AG08396 (cell line): Measurements from ENCODE around the gene LDHB.
"Not testable (repeated sequence)": the region's sequence is repeated elsewhere in the genome, so short reads cannot be mapped to it uniquely, and the experiment has no call there.

Source experiments
- DNase-seq: peaks from one replicate; pipeline ENCODE4 v3.0.0; 2012; ENCODE audit warnings: low spot score, mixed read lengths

LDHB gene

DNA sequence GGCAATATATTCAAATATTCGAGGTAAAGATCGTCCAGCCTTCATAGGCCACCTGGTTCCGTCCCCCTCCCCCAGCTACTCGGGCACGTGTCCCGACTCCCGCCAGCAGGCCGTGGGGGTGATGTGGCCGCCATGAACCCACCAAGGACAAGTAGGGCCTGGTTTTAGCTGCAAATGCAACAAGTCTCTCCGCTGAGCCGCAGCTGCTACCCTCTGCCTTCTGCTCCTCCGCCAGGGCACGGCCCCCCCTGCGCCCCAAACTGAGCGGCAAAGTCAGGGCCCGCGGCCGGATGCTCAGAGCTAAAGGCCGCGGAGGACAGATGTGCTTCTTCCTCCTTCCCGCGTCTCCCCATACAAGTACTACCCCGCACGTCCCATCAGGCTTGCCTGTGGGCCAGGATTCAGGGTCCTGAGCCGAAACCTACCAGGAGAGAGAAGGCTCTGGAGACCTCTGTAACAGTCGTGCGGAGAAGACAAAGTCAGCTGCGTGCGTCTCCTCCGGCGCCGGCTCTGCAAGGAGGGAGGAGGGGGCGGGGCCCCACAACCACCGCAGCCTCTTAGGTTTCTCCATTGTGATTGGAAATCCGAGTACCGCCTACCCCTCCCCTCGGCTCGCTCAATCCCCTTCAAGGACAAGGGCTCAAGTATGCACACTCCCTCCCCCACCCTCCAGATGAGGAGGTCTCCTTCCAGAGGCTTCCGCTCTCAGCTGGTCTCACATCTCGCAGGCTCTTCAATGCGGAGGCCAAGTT, at the start of gene LDHB:
Gene LDHB, minus strand, starts transcription at position 517 of the 752 bp plus-strand sequence. CDS start 3,171 bp downstream, outside the sequence.
- DNase-seq, result peak; percentile 89

- DNase-seq, result no peak
Observed at GRCh38 chr12:21704847-21705246, 47.2 kb upstream of the LDHB start.

DNA sequence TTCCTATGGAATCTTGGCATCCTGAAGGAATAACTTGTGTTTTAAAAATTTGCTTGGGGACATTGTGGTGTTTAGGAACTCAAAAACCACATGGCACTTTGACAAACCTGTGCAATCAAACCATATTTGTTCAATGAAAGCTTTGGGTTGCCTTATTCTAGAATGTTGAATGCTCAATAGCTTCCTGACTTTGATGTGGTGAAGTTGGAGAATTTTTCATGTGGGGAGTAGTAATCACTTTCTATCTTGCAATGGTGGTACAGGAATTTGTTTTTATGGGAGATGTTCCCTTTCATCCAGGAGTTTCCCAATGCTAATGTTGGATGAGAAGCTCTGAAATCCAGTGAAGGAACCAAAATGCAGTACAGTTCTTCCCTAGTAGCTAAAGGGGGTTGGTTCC, 42.2 kb upstream of the LDHB start:
- no peak for DNase-seq

DNA sequence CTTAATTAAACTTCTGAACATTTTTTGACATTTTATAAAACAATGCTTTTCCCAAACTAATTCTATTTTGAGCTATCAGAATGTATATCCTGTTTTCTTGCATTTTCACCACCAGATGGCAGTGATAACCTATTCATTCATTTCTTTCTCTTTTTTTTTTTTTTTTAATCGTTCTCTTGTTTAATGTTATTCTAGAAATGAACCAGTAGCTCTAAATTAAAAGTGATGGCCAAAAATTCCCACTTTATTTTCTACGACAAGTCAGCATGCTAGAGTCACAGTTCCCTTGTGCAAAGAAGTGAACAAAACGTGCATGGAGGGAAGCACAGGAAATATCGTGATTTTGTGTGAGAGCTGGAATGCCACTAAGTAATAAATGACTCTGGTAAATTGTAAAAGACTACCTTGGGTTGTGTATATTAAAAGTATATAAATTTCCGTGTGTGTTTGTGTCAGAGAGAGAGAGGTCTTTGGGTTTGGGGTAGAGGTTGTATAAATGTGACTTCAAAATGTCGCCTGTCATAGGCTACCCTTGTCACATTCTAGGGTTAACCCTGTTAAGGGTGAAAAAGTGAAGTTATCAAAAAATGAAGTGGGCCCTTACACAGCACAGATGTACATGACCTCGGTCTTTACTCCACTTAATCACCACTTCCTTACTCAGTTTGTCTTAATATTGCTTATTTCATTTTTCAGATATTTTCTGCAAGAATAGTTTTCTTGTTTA, 40.4 kb upstream of the LDHB start:
- DNase-seq, result no peak

GRCh38 chr12:21696625-21697024, 39.0 kb upstream of the LDHB start:
- DNase-seq, result no peak

- DNase-seq, result no peak
Observed at GRCh38 chr12:21695986-21696385, 38.3 kb upstream of the LDHB start.

DNA sequence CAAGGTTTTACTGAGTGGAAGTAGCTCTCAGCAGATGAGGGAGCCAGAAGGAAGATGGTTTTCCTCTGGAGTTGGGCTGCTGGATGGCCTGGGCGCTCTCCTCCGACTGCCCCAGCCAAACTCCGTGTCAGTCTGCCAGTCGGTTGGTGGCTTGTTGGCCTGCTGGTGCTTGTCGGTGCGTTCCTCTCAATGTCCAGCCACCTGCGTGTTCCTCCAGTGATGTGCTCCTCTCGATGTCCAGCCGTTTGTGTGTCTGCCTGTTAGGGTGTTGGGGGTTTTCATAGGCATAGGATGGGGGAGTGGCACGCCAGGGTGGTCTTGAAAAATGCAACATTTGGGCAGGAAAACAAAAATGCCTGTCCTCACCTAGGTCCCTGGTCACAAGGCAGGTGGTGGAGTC, 37.0 kb upstream of the LDHB start:
- DNase-seq, result no peak

- DNase-seq, result no peak
Observed at GRCh38 chr12:21691515-21691914, 33.9 kb upstream of the LDHB start.

- no peak for DNase-seq
Observed at GRCh38 chr12:21690704-21691368, 33.2 kb upstream of the LDHB start.

DNA sequence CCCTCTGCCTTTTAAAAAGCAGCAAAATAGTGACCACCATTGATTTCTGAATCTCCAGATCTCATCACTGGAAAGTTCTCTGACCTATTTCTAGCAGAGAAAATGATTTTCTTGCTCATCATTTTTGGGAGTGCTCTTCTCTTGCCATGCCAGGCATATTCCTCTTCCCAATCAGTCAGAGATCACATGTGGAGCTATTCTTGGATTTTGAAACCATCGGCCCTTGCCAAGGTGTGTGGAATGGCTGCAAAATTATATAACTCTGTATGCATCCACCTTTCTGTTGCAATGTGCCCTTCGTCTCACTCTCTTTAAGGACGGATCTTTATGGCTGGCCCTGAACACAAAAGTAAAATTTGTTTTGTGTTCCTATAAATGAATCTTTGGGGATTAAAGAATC, 25.5 kb upstream of the LDHB start:
- no peak for DNase-seq

DNA sequence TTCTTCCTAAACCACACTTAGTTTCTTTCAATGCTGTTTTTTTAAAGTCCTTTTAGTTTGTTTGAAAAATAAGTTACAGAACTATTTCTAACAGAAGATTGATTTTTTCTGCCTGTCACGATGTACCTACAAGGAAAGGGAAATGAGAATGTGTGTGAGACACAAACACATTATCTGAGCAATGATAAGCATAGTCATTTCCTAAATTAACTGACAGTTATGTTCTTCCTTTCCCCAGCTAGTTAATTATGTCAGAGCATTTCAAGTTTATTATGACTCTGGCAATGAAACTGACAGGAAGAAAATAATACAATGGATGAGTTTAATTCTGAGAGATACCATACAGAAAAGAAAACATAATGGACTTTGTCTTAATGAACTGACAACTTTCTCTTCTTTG, 21.3 kb upstream of the LDHB start:
- no peak for DNase-seq

DNA sequence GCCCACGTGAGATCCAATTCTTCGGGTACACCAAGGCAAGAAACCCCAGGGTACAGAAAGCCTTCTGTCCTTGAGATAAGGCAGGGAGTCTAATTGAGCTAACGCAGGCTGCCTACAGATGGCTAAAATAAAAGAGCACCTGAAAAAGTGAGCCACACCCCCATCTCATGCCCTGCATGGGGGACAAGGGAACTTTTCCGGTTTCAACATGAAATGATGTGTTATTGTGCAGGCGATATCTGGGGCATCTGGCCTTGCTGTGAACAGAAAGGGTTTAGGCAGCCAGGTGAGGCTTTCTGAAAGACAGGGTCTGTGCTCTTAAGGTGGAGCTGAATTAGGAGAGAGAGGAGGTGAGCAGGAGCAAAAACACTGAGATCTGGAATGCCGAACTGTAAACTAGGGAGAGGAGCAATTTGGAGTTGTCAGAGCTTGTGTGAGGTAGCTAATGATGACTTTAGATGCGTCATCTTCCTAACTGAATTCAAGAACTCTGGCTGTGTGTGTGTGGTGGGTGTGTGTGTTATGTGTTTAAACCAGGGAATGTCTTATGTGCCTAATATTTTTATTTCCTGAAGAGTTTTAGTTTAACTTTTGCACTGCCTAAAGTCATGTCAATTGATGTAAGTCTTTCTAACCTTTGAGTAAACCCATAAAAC, 20.1 kb upstream of the LDHB start:
- DNase-seq, result peak; percentile 17

GRCh38 chr12:21677204-21677603, 19.6 kb upstream of the LDHB start:
- no peak for DNase-seq

DNA sequence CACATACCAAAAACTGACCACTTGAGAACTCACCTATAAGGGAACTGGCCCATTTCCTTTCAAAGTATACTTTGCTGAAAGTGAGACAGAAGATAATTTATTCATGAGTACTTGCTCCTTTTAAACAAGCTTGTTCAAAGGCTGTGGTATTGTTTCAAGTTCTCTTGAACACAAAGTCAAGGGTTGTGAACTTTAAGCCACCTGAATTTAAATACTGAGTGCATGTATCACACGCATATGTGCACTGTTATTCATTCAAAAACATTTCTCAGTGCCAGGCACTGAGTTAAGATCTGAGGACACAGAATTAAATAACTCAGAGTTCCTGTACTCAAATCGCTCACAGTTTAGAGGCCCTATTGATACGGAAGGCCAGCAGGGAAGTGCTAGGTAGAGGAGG, 19.1 kb upstream of the LDHB start:
- DNase-seq, result no peak

GRCh38 chr12:21675641-21676040, 18.0 kb upstream of the LDHB start:
- DNase-seq, result no peak

DNA sequence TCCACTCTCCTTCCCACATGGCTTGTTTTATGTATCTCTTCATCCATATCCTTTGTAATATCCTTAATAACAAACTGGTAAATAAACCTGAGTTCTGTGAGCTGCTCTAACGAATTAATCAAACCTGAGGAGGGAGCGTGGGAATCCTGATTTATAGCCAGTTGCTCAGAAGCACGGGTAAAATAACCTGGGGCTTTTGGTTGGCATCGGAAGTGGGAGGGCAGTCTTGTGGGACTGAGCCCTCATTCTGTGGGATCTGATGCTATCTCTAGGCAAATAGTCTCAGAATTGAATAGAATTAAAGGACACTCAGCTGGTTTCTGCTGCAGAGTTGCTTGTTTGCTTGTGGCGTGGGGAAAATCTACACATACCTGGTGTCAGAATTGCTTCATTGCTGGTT, 17.5 kb upstream of the LDHB start:
- no peak for DNase-seq

DNA sequence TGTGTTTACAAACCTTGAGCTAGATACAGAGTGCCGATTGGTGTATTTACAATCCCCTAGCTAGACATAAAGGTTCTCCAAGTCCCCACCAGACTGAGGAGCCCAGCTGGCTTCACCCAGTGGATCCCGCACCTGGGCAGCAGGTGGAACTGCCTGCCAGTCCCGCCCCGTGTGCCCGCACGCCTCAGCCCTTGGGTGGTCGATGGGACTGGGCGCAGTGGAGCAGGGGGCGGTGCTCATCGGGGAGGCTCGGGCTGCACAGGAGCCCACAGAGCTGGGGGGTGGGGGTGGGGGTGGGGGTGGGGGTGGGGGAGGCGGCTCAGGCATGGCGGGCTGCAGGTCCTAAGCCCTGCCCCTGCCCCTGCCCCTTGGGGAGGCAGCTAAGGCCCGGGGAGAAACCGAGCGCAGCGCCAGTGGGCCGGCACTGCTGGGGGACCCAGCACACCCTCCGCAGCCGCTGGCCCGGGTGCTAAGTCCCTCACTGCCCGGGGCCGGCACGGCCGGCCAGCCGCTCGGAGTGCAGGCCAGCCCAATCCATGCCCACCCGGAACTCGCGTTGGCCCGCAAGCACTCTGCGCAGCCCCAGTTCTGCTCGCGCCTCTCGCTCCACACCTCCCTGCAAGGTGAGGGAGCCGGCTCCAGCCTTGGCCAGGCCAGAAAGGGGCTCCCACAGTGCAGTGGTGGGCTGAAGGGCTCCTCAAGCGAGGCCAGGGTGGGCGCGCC, 16.3 kb upstream of the LDHB start:
- not testable (repeated sequence) for DNase-seq

- no peak for DNase-seq
Observed at GRCh38 chr12:21672146-21672545, 14.5 kb upstream of the LDHB start.

DNA sequence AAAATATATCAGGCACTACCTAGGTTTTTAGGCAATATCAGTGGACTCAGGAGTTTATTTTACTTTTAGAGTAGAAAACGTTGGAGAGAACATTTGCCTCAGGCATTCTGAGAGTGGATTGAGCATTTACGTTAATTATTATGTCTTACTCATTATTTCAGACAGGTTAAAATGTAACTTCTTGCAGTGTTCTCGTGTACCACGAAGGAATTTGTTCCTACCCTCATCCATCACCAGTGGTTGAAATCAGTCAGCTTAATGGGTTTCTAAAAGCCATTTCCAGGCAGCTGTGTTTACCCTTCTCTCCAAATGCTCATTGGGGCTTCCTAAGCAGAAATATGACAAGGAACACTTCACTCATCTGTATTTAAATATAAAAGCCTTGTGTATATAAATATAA, 9.1 kb upstream of the LDHB start:
- DNase-seq, result no peak

GRCh38 chr12:21665816-21666215, 8.2 kb upstream of the LDHB start:
- no peak for DNase-seq

GRCh38 chr12:21662122-21662792, 4.6 kb upstream of the LDHB start:
- no peak for DNase-seq
